ENCODE data around the gene PHACTR3.

The PHACTR3 gene

GRCh38 chr20:59858425-59858824 is 254.1 kb downstream of the PHACTR3 start:
- intact Hi-C loops (cut with DNase I; ENCODE audit: low total_unique reads) = no loop called here
- Histone ChIP-seq H3K27ac (no peak overlapping the region), H3K4me1 (no peaks in the 10 kb centered on the region), H3K27me3 (no peaks in the 10 kb centered on the region), H3K9me3 (peaks cover 0 to 9% (median 0%) of the 10 kb centered on the region in 3 donors), H3K36me3 (peaks cover 0 to 7% (median 0%) of the 10 kb centered on the region in 3 donors), H3K4me3 (no peak overlapping the region)
- TF ChIP-seq, protein P1, sequence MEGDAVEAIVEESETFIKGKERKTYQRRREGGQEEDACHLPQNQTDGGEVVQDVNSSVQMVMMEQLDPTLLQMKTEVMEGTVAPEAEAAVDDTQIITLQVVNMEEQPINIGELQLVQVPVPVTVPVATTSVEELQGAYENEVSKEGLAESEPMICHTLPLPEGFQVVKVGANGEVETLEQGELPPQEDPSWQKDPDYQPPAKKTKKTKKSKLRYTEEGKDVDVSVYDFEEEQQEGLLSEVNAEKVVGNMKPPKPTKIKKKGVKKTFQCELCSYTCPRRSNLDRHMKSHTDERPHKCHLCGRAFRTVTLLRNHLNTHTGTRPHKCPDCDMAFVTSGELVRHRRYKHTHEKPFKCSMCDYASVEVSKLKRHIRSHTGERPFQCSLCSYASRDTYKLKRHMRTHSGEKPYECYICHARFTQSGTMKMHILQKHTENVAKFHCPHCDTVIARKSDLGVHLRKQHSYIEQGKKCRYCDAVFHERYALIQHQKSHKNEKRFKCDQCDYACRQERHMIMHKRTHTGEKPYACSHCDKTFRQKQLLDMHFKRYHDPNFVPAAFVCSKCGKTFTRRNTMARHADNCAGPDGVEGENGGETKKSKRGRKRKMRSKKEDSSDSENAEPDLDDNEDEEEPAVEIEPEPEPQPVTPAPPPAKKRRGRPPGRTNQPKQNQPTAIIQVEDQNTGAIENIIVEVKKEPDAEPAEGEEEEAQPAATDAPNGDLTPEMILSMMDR (IDR thresholded peaks at IDR 0.05) = no peak
- no peak for DNase-seq

DNA sequence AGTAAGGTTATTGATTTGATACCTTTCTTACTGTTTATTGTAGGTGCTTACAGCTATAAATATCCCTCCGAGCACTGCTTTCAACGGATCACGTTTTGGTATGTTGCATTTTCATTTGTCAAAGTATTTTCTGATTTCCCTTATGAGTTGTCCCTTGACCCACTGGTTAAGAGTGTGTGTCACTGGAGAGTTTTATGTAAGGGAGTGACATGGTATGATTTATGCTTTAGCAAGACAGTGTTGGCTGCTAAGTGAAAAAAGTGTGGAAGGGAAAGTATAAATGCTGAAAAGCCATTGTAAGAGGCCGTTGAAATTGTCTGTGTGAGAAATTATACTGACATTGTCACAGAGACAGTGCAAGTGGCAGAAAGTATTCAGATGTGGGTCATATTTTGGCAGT is 257.1 kb downstream of the PHACTR3 start:
- intact Hi-C loops (cut with DNase I; ENCODE audit: low total_unique reads) = no loop called here
- Histone ChIP-seq H3K4me3 (no peak overlapping the region), H3K36me3 (peaks cover 0 to 7% (median 0%) of the 10 kb centered on the region in 3 donors), H3K27ac (no peak overlapping the region), H3K4me1 (no peaks in the 10 kb centered on the region), H3K27me3 (no peaks in the 10 kb centered on the region), H3K9me3 (peaks cover 0 to 9% (median 0%) of the 10 kb centered on the region in 3 donors)
- TF ChIP-seq, protein P1 (IDR thresholded peaks at IDR 0.05) = no peak
- no peak for DNase-seq

DNA sequence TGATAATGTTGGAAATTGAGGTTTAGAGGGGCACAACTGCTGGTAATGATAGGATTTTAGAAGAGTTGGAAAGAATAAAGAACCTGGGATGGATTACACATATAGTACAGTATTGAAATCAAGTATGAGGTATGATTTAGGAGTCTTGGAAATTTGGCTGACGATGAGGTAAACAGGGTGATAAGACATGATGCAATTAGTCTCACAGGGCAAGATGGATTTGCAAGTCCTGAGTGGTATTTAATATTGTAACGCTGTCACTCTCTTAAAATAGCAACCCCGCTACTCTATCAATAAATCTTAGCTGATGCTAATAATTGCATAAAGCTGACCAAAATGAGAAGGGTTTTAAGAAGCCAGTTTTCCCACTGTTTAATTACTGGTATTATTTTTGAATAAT is 258.7 kb downstream of the PHACTR3 start:
- TF ChIP-seq, protein P1 (IDR thresholded peaks at IDR 0.05) = no peak
- DNase-seq = no peak
- Histone ChIP-seq H3K27me3 (no peaks in the 10 kb centered on the region), H3K9me3 (no peaks in the 10 kb centered on the region), H3K4me3 (no peak overlapping the region), H3K4me1 (no peaks in the 10 kb centered on the region), H3K36me3 (no peaks in the 10 kb centered on the region), H3K27ac (no peak overlapping the region)
- intact Hi-C loops (cut with DNase I; ENCODE audit: low total_unique reads) = no loop called here

DNA sequence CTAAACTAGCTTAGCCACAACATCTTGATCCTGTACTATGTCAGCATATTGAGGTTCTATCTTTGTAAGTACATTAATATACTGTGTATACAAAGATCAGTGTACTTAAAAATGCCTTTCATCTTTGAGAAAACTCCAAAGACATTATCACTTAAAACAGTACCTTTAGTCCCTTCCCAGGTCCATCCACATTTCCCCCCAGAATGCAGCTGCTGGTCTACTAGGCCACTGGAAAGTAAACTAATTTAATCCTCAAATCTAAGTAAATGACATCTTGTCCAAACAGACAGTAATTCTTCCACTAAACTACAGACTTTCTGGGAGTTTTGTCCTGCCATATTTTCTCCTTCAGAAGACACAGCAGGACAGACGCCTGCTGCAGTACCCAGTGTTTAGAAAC is 260.4 kb downstream of the PHACTR3 start:
- TF ChIP-seq, protein P1 (IDR thresholded peaks at IDR 0.05) = no peak
- Histone ChIP-seq H3K27me3 (no peaks in the 10 kb centered on the region), H3K36me3 (no peaks in the 10 kb centered on the region), H3K27ac (no peak overlapping the region), H3K4me3 (no peak overlapping the region), H3K4me1 (no peaks in the 10 kb centered on the region), H3K9me3 (no peaks in the 10 kb centered on the region)
- intact Hi-C loops (cut with DNase I; ENCODE audit: low total_unique reads) = no loop called here
- no peak for DNase-seq

DNA sequence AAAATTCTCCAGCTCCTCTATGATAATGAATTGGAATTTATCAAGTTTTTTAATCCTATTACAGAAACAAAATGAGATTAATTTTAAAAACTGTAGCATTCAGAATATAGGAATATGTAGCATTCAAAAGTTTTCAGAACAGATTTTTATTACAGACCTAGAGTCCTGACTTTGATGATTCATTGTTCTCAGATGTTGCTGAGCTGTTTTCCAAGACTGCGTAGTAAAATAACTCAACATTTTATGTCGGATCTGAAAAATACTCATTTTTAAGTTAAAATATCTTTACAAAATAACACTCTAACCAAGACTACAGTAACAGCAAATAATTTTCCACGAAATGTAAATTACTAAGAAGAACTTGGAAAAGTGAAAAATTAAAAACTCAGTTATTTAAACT is 262.0 kb downstream of the PHACTR3 start:
- Histone ChIP-seq H3K27me3 (no peaks in the 10 kb centered on the region), H3K9me3 (no peaks in the 10 kb centered on the region), H3K36me3 (no peaks in the 10 kb centered on the region), H3K4me1 (no peaks in the 10 kb centered on the region), H3K27ac (no peak overlapping the region), H3K4me3 (no peak overlapping the region)
- TF ChIP-seq, protein P1 (IDR thresholded peaks at IDR 0.05) = no peak
- no peak for DNase-seq
- intact Hi-C loops (cut with DNase I; ENCODE audit: low total_unique reads) = no loop called here

- H3K4me3 ChIP-seq = no peak overlapping the region
- no peaks in the 10 kb centered on the region for H3K27me3 ChIP-seq
- no peak for DNase-seq
- TF ChIP-seq, protein P1 (IDR thresholded peaks at IDR 0.05) = no peak
- intact Hi-C loops (cut with DNase I; ENCODE audit: low total_unique reads) = no loop called here
- no peaks in the 10 kb centered on the region for H3K4me1 ChIP-seq
- no peaks in the 10 kb centered on the region for H3K9me3 ChIP-seq
- H3K36me3 ChIP-seq = peaks cover 0 to 4% (median 0%) of the 10 kb centered on the region in 3 donors
- H3K27ac ChIP-seq = no peak overlapping the region
Observed at GRCh38 chr20:59871096-59871495, 266.8 kb downstream of the PHACTR3 start.

Data from tibial artery (tissue), 4 donors.